GM23338 (cell line): ENCODE results near the gene ZNF440.

ENCODE experiments used
- CREB1 ChIP-seq: fragments of 250-450 bp; sonication (Bioruptor Pico); IDR thresholded peaks from 2 replicates; pipeline ENCODE4 v1.5.0; 2020; ENCODE audit warnings: low read depth, mild to moderate bottlenecking, moderate library complexity
- ETS1 ChIP-seq: IDR thresholded peaks from 2 replicates; pipeline ENCODE4 v1.6.1; 2016; ENCODE audit warnings: antibody characterized with exemption
- EZH2 ChIP-seq: fragments of 200-600 bp; sonication (generic); IDR thresholded peaks from one replicate; pipeline ENCODE4 v1.8.0; 2017; ENCODE audit warnings: antibody characterized with exemption, mild to moderate bottlenecking, low read depth; ENCODE audit not compliant: unreplicated experiment
- EZH2phosphoT487 ChIP-seq: fragments of 200-600 bp; sonication (generic); IDR thresholded peaks from one replicate; pipeline ENCODE4 v1.8.1; 2018; ENCODE audit warnings: antibody characterized with exemption; ENCODE audit not compliant: unreplicated experiment
- JUNB ChIP-seq: IDR thresholded peaks from one replicate; pipeline ENCODE4 v1.6.1; 2016; ENCODE audit warnings: antibody characterized with exemption; ENCODE audit not compliant: unreplicated experiment
- POLR2AphosphoS5 ChIP-seq: IDR thresholded peaks from 2 replicates; pipeline ENCODE4 v1.6.1; 2016; ENCODE audit warnings: antibody characterized with exemption, low read depth
- STAT1 ChIP-seq: IDR thresholded peaks from one replicate; pipeline ENCODE4 v1.6.1; 2016; ENCODE audit warnings: antibody characterized with exemption; ENCODE audit not compliant: unreplicated experiment
- TF ChIP-seq, protein P1 (sequence below), 2 experiments: fragments of 200-600 bp in 1 of 2; sonication (generic) in 1 of 2; conservative IDR thresholded peaks; 2 replicates each; pipeline versions ENCODE4 v1.5.1 to v1.6.1; 2016 to 2017; ENCODE audit warnings: antibody characterized with exemption in 2 of 2, low read depth in 2 of 2, mild to moderate bottlenecking in 2 of 2, moderate library complexity in 1 of 2
- TF ChIP-seq, protein P2 (sequence below): IDR thresholded peaks from one replicate; pipeline ENCODE4 v1.6.1; 2018; ENCODE audit warnings: antibody characterized with exemption; ENCODE audit not compliant: unreplicated experiment
- TF ChIP-seq, protein P3 (sequence below): fragments of 250-450 bp; sonication (Bioruptor Pico); IDR thresholded peaks from 2 replicates; pipeline ENCODE4 v1.5.0; 2020; ENCODE audit warnings: mild to moderate bottlenecking, moderate library complexity

GRCh38 chr19:11843722-11844121 lies 29.6 kb downstream of the ZNF440 start:
- TF ChIP-seq, protein P1, sequence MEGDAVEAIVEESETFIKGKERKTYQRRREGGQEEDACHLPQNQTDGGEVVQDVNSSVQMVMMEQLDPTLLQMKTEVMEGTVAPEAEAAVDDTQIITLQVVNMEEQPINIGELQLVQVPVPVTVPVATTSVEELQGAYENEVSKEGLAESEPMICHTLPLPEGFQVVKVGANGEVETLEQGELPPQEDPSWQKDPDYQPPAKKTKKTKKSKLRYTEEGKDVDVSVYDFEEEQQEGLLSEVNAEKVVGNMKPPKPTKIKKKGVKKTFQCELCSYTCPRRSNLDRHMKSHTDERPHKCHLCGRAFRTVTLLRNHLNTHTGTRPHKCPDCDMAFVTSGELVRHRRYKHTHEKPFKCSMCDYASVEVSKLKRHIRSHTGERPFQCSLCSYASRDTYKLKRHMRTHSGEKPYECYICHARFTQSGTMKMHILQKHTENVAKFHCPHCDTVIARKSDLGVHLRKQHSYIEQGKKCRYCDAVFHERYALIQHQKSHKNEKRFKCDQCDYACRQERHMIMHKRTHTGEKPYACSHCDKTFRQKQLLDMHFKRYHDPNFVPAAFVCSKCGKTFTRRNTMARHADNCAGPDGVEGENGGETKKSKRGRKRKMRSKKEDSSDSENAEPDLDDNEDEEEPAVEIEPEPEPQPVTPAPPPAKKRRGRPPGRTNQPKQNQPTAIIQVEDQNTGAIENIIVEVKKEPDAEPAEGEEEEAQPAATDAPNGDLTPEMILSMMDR (conservative IDR thresholded peaks at IDR 0.05; ENCODE audit: low read depth in 2 of 2): no peak
- no peak for TF ChIP-seq POLR2AphosphoS5
- TF ChIP-seq EZH2: no peak
- no peak for TF ChIP-seq JUNB
- TF ChIP-seq, protein P2, sequence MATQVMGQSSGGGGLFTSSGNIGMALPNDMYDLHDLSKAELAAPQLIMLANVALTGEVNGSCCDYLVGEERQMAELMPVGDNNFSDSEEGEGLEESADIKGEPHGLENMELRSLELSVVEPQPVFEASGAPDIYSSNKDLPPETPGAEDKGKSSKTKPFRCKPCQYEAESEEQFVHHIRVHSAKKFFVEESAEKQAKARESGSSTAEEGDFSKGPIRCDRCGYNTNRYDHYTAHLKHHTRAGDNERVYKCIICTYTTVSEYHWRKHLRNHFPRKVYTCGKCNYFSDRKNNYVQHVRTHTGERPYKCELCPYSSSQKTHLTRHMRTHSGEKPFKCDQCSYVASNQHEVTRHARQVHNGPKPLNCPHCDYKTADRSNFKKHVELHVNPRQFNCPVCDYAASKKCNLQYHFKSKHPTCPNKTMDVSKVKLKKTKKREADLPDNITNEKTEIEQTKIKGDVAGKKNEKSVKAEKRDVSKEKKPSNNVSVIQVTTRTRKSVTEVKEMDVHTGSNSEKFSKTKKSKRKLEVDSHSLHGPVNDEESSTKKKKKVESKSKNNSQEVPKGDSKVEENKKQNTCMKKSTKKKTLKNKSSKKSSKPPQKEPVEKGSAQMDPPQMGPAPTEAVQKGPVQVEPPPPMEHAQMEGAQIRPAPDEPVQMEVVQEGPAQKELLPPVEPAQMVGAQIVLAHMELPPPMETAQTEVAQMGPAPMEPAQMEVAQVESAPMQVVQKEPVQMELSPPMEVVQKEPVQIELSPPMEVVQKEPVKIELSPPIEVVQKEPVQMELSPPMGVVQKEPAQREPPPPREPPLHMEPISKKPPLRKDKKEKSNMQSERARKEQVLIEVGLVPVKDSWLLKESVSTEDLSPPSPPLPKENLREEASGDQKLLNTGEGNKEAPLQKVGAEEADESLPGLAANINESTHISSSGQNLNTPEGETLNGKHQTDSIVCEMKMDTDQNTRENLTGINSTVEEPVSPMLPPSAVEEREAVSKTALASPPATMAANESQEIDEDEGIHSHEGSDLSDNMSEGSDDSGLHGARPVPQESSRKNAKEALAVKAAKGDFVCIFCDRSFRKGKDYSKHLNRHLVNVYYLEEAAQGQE: no peak
- no peak for TF ChIP-seq EZH2phosphoT487
- TF ChIP-seq STAT1: no peak
- no peak for TF ChIP-seq ETS1
- TF ChIP-seq CREB1 (CRISPR knock-in tag): no peak
- TF ChIP-seq, protein P3, sequence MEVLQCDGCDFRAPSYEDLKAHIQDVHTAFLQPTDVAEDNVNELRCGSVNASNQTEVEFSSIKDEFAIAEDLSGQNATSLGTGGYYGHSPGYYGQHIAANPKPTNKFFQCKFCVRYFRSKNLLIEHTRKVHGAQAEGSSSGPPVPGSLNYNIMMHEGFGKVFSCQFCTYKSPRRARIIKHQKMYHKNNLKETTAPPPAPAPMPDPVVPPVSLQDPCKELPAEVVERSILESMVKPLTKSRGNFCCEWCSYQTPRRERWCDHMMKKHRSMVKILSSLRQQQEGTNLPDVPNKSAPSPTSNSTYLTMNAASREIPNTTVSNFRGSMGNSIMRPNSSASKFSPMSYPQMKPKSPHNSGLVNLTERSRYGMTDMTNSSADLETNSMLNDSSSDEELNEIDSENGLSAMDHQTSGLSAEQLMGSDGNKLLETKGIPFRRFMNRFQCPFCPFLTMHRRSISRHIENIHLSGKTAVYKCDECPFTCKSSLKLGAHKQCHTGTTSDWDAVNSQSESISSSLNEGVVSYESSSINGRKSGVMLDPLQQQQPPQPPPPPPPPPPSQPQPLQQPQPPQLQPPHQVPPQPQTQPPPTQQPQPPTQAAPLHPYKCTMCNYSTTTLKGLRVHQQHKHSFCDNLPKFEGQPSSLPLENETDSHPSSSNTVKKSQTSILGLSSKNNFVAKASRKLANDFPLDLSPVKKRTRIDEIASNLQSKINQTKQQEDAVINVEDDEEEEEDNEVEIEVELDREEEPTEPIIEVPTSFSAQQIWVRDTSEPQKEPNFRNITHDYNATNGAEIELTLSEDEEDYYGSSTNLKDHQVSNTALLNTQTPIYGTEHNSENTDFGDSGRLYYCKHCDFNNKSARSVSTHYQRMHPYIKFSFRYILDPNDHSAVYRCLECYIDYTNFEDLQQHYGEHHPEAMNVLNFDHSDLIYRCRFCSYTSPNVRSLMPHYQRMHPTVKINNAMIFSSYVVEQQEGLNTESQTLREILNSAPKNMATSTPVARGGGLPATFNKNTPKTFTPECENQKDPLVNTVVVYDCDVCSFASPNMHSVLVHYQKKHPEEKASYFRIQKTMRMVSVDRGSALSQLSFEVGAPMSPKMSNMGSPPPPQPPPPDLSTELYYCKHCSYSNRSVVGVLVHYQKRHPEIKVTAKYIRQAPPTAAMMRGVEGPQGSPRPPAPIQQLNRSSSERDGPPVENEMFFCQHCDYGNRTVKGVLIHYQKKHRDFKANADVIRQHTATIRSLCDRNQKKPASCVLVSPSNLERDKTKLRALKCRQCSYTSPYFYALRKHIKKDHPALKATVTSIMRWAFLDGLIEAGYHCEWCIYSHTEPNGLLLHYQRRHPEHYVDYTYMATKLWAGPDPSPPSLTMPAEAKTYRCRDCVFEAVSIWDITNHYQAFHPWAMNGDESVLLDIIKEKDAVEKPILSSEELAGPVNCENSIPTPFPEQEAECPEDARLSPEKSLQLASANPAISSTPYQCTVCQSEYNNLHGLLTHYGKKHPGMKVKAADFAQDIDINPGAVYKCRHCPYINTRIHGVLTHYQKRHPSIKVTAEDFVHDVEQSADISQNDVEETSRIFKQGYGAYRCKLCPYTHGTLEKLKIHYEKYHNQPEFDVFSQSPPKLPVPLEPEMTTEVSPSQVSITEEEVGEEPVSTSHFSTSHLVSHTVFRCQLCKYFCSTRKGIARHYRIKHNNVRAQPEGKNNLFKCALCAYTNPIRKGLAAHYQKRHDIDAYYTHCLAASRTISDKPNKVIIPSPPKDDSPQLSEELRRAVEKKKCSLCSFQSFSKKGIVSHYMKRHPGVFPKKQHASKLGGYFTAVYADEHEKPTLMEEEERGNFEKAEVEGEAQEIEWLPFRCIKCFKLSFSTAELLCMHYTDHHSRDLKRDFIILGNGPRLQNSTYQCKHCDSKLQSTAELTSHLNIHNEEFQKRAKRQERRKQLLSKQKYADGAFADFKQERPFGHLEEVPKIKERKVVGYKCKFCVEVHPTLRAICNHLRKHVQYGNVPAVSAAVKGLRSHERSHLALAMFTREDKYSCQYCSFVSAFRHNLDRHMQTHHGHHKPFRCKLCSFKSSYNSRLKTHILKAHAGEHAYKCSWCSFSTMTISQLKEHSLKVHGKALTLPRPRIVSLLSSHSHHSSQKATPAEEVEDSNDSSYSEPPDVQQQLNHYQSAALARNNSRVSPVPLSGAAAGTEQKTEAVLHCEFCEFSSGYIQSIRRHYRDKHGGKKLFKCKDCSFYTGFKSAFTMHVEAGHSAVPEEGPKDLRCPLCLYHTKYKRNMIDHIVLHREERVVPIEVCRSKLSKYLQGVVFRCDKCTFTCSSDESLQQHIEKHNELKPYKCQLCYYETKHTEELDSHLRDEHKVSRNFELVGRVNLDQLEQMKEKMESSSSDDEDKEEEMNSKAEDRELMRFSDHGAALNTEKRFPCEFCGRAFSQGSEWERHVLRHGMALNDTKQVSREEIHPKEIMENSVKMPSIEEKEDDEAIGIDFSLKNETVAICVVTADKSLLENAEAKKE (CRISPR knock-in tag): no peak
